Large intestine (tissue), 3 donors: ENCODE data around the gene ZNF267. TPM values are rescaled to one million over a fixed set of nuclear protein-coding genes. Genes with fewer than 3 reads are reported as not detected.

Experiments used
- DNase-seq, 2 donors: peaks; one replicate each; pipeline versions ENCODE4 v3.0.0 to v3.0.0-alpha.2; 2013
- H3K27ac ChIP-seq: one replicate; pipeline ENCODE4 v1.5.1; 2013; ENCODE audit warnings: low read length
- H3K27me3 ChIP-seq: 2 replicates; pipeline ENCODE4 v1.6.1; 2013; ENCODE audit warnings: low read length; ENCODE audit not compliant: control insufficient read depth, insufficient read depth
- H3K36me3 ChIP-seq: 2 replicates; pipeline ENCODE4 v1.6.1; 2013; ENCODE audit warnings: low read length; ENCODE audit not compliant: control insufficient read depth, insufficient read depth
- H3K4me1 ChIP-seq: one replicate; pipeline ENCODE4 v1.6.1; 2013; ENCODE audit warnings: low read length; ENCODE audit not compliant: control insufficient read depth, insufficient read depth
- H3K4me3 ChIP-seq: one replicate; pipeline ENCODE4 v1.5.1; 2013; ENCODE audit warnings: low read length
- H3K9me3 ChIP-seq: one replicate; pipeline ENCODE4 v1.6.1; 2013; ENCODE audit warnings: mild to moderate bottlenecking, low read depth, low read length, moderate library complexity; ENCODE audit not compliant: control insufficient read depth
- WGBS: methylation state at CpG from one replicate; pipeline ENCODE4 v1.1.5; 2013; ENCODE audit warnings: low lambda C conversion rate; ENCODE audit not compliant: insufficient coverage; 5-methylcytosine and 5-hydroxymethylcytosine counted together
- polyA plus RNA-seq: library from polyadenylated mRNA; unstranded; fragments of 120-200 nt; gene quantifications from one replicate; pipeline ENCODE4 v1.2.1, GENCODE V29; 2013

The ZNF267 gene
- polyA plus RNA-seq, 1 donor: 13.2 TPM

GRCh38 chr16:31868164-31868563 lies 5.4 kb upstream of the ZNF267 start:
- no peaks in the 10 kb centered on the region for H3K4me1 ChIP-seq
- no peaks in the 10 kb centered on the region for H3K9me3 ChIP-seq
- H3K27me3 ChIP-seq: no peaks in the 10 kb centered on the region
- H3K4me3 ChIP-seq: no peak overlapping the region
- DNase-seq: no peak
- no peak overlapping the region for H3K27ac ChIP-seq
- H3K36me3 ChIP-seq: no peaks in the 10 kb centered on the region
- WGBS: 48% methylated on average over 3 of the region's 3 CpGs

GRCh38 chr16:31868691-31869167 lies 4.9 kb upstream of the ZNF267 start:
- peak; percentile 48 to 53 for DNase-seq
- Histone ChIP-seq H3K9me3 (no peaks in the 10 kb centered on the region), H3K36me3 (no peaks in the 10 kb centered on the region), H3K27me3 (no peaks in the 10 kb centered on the region), H3K4me1 (no peaks in the 10 kb centered on the region), H3K4me3 (no peak overlapping the region), H3K27ac (no peak overlapping the region)
- WGBS: no CpG with 5 or more reads among the region's 8 CpGs

DNA sequence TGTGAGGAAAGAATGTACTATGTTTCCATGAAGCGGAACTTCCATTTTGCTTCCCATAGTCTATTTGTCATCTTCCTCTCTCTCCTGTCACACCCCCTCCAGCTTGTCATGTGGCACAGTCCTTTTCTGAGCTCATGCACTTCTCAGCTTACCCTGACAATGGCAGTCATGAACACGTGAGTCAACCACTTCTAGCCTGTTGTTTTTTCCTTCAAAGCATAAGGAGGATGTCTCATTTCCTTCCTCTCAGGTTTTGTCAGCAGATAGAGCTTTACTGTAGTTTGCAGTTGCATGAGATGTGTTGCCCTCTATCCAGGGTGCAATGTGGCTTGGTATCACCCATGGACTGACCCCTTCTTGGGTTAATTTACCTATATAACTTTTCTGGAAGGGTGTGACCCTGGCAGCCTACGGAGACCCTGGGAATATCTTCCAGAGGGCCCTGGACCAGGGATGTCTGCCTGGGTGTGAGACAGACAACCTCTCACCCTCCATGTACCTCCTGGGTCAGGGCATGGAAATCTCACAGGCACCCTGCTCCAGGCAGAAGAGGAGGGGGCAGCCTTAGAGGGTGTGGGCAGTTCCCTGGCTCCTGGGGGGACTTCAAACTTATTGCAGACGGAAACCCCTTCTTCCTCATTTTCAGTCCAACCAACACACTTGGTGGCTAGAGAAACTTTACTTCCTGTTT lies 4.0 kb upstream of the ZNF267 start:
- WGBS: no CpG with 5 or more reads among the region's 4 CpGs
- no peak overlapping the region for H3K4me3 ChIP-seq
- H3K27ac ChIP-seq: no peak overlapping the region
- DNase-seq: peak; percentile 30 to 32
- H3K36me3 ChIP-seq: no peaks in the 10 kb centered on the region
- H3K27me3 ChIP-seq: no peaks in the 10 kb centered on the region
- no peaks in the 10 kb centered on the region for H3K9me3 ChIP-seq
- H3K4me1 ChIP-seq: no peaks in the 10 kb centered on the region

DNA sequence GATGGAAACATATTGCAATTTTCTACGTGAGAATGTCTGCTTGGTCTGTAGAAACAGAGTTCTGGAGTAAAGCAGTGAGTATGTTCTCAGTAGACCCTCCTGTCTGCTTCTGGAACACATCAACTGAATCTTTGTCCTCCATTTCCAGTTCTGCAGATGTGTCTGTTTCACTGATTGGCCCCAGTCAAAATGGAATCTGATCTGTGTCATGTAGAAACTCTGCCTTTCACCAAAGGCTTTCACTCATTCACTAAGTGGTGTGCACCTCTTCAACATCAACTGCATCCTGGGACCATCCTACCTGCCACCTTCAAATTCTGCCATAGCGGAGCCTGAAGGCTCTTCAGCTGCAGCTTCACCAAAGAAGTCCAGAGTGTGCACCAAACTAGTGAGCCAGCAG lies 2.8 kb upstream of the ZNF267 start:
- H3K4me3 ChIP-seq: no peak overlapping the region
- H3K36me3 ChIP-seq: no peaks in the 10 kb centered on the region
- H3K4me1 ChIP-seq: no peaks in the 10 kb centered on the region
- no peak for DNase-seq
- H3K9me3 ChIP-seq: no peaks in the 10 kb centered on the region
- no peaks in the 10 kb centered on the region for H3K27me3 ChIP-seq
- 80% methylated on average over 1 of the region's 2 CpGs for WGBS
- H3K27ac ChIP-seq: no peak overlapping the region

DNA sequence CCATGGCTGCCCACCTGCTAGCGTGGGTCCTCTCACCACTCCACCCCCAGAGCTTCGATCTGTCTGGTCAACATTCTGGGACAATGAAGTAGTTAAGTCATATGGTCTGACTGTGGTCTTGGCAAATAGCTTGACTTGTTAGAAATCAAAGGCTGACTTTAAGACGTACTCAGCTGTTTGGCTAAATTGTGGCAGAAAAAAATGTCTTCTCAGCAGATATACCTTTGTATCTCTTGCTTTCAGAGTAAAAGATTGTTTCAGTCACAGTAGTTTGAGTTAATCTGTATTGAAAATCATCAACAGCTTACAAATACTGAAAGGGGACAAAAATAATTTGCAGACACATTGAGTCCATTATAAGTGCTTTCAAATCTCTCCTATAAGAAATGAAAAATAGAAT lies 2.1 kb upstream of the ZNF267 start:
- no peaks in the 10 kb centered on the region for H3K27me3 ChIP-seq
- H3K36me3 ChIP-seq: no peaks in the 10 kb centered on the region
- H3K4me3 ChIP-seq: no peak overlapping the region
- DNase-seq: no peak
- H3K9me3 ChIP-seq: no peaks in the 10 kb centered on the region
- H3K4me1 ChIP-seq: no peaks in the 10 kb centered on the region
- WGBS: no CpG with 5 or more reads among the region's 3 CpGs
- no peak overlapping the region for H3K27ac ChIP-seq

GRCh38 chr16:31872201-31872600 lies 1.4 kb upstream of the ZNF267 start:
- no peak for DNase-seq
- Histone ChIP-seq H3K9me3 (no peaks in the 10 kb centered on the region), H3K4me3 (no peak overlapping the region), H3K27me3 (no peaks in the 10 kb centered on the region), H3K36me3 (no peaks in the 10 kb centered on the region), H3K27ac (no peak overlapping the region), H3K4me1 (peaks cover 6% of the 10 kb centered on the region)
- no CpG with 5 or more reads among the region's 6 CpGs for WGBS

- WGBS: 0% methylated on average over 2 of the region's 14 CpGs
- no peaks in the 10 kb centered on the region for H3K9me3 ChIP-seq
- peaks cover 8% of the 10 kb centered on the region for H3K36me3 ChIP-seq
- DNase-seq: peak; percentile 71 to 84
- peak overlapping the region; percentile 84 for H3K27ac ChIP-seq
- no peaks in the 10 kb centered on the region for H3K27me3 ChIP-seq
- H3K4me3 ChIP-seq: peak overlapping the region; percentile 91
- H3K4me1 ChIP-seq: peaks cover 16% of the 10 kb centered on the region
These were observed 932 bp downstream of the ZNF267 start for GRCh38 chr16:31874366-31875111.

- Histone ChIP-seq H3K4me3 (peak overlapping the region; percentile 91), H3K27ac (no peak overlapping the region), H3K4me1 (peaks cover 16% of the 10 kb centered on the region), H3K9me3 (no peaks in the 10 kb centered on the region), H3K27me3 (no peaks in the 10 kb centered on the region), H3K36me3 (peaks cover 13% of the 10 kb centered on the region)
- DNase-seq: no peak
- no CpG with 5 or more reads among the region's 5 CpGs for WGBS
These were observed 1.7 kb downstream of the ZNF267 start for GRCh38 chr16:31875112-31875803.

- H3K4me3 ChIP-seq: no peak overlapping the region
- H3K36me3 ChIP-seq: peaks cover 15% of the 10 kb centered on the region
- 56% methylated on average over 1 of the region's 4 CpGs for WGBS
- H3K27me3 ChIP-seq: no peaks in the 10 kb centered on the region
- DNase-seq: no peak
- H3K9me3 ChIP-seq: no peaks in the 10 kb centered on the region
- H3K4me1 ChIP-seq: peaks cover 16% of the 10 kb centered on the region
- H3K27ac ChIP-seq: no peak overlapping the region
These were observed 2.4 kb downstream of the ZNF267 start for GRCh38 chr16:31875928-31876547.
